CD4-positive, alpha-beta T cell (primary cell): ENCODE results near the gene GPC4. TPM values are rescaled to one million over a fixed set of nuclear protein-coding genes. Genes with fewer than 3 reads are reported as not detected.

Experiments
- ATAC-seq: fragments of 200-7000 bp; cut with Tn5 transposase; one replicate; pipeline ENCODE4 v1.10.0; 2022; ENCODE audit warnings: mild to moderate bottlenecking; ENCODE audit not compliant: poor library complexity
- CTCF ChIA-PET: fragments of 350-600 bp; sonication (Branson Sonifier 250); formaldehyde crosslinking; loops from one replicate; lab custom pipeline; 2021; ENCODE audit warnings: antibody characterized with exemption, inconsistent platforms; lab: Charles Lee
- POLR2A ChIA-PET: fragments of 350-600 bp; sonication (Branson Sonifier 250); formaldehyde crosslinking; loops from one replicate; lab custom pipeline; 2021; ENCODE audit warnings: antibody characterized with exemption, inconsistent platforms; lab: Charles Lee
- DNase-seq, 14 experiments: peaks; one replicate each; pipeline ENCODE4 v3.0.0-alpha.2; 2013 to 2020; ENCODE audit warnings: mixed read lengths in 2 of 14
- H3K27ac ChIP-seq, 2 donors: one replicate each; pipeline versions ENCODE4 v1.5.1 to v1.7.0; 2013; ENCODE audit warnings: low read length in 2 of 2, low read depth in 1 of 2, mild to moderate bottlenecking in 1 of 2
- H3K27me3 ChIP-seq, 2 experiments: 1 replicate in 1 of 2; 2 replicates in 1 of 2; pipeline versions ENCODE4 v1.6.1 to v1.7.0; 2013; ENCODE audit warnings: low read length in 2 of 2, control low read depth in 1 of 2, mild to moderate bottlenecking in 1 of 2, moderate library complexity in 1 of 2; ENCODE audit not compliant: insufficient read depth in 2 of 2, control insufficient read depth in 1 of 2
- H3K36me3 ChIP-seq: one replicate; pipeline ENCODE4 v1.6.1; 2013; ENCODE audit warnings: low read length, control low read depth; ENCODE audit not compliant: insufficient read depth
- H3K4me1 ChIP-seq: one replicate; pipeline ENCODE4 v1.6.1; 2013; ENCODE audit warnings: low read length, control low read depth; ENCODE audit not compliant: insufficient read depth
- H3K4me3 ChIP-seq: one replicate; pipeline ENCODE4 v1.5.1; 2013; ENCODE audit warnings: mild to moderate bottlenecking, low read length, moderate library complexity
- H3K9me3 ChIP-seq, 2 experiments: 1 replicate in 1 of 2; 2 replicates in 1 of 2; pipeline versions ENCODE4 v1.6.1 to v1.7.0; 2013; ENCODE audit warnings: low read length in 2 of 2, mild to moderate bottlenecking in 2 of 2, control low read depth in 1 of 2, moderate library complexity in 1 of 2; ENCODE audit not compliant: control insufficient read depth in 1 of 2, insufficient read depth in 1 of 2
- H3K27ac Mint-ChIP-seq: one replicate; pipeline ENCODE4 v1.8.0; 2020; ENCODE audit warnings: mixed read lengths
- H3K27me3 Mint-ChIP-seq: one replicate; pipeline ENCODE4 v1.8.0; 2021; ENCODE audit warnings: mixed read lengths
- H3K36me3 Mint-ChIP-seq: one replicate; pipeline ENCODE4 v1.8.0; 2021; ENCODE audit warnings: low read depth, mixed read lengths
- H3K4me1 Mint-ChIP-seq: one replicate; pipeline ENCODE4 v1.8.0; 2021; ENCODE audit warnings: low read depth, mixed read lengths
- H3K4me3 Mint-ChIP-seq: one replicate; pipeline ENCODE4 v1.8.0; 2020; ENCODE audit warnings: mild to moderate bottlenecking, mixed read lengths
- H3K9me3 Mint-ChIP-seq: one replicate; pipeline ENCODE4 v1.8.0; 2020; ENCODE audit warnings: mixed read lengths
- CTCF ChIP-seq: fragments of 200-600 bp; IDR thresholded peaks from one replicate; pipeline ENCODE4 v1.8.0; 2022; ENCODE audit warnings: antibody characterized with exemption, mild to moderate bottlenecking
- intact Hi-C, 2 experiments: fragments of 100-400 bp; cut with DNase I in 1 of 2; cut with micrococcal nuclease in 1 of 2; formaldehyde crosslinking; loops; one replicate each; pipeline versions ENCODE4 v1.15.1 to v1.9.0; 2023 to 2025; cut with DNase I, micrococcal nuclease
- total RNA-seq, 174 experiments: library from RNA in 2 of 174; stranded (reverse) in 2 of 174; gene quantifications; one replicate each; pipeline ENCODE4 v1.2.3 and lab custom pipeline; 2021 to 2026

GPC4 gene
- total RNA-seq, 2 experiments from 2014 or later: not detected

GRCh38 chrX:133380711-133381619 is 34.3 kb downstream of the GPC4 start:
- no peak overlapping the region for H3K4me3 ChIP-seq
- CTCF ChIA-PET: no interaction called here
- H3K27ac Mint-ChIP-seq: no peak overlapping the region
- intact Hi-C loops: no loop called here
- H3K27me3 Mint-ChIP-seq: no peaks in the 10 kb centered on the region
- no peaks in the 10 kb centered on the region for H3K9me3 Mint-ChIP-seq
- no peak overlapping the region for H3K4me3 Mint-ChIP-seq
- POLR2A ChIA-PET: no interaction called here
- no peak overlapping the region for H3K27ac ChIP-seq
- H3K4me1 ChIP-seq: no peaks in the 10 kb centered on the region
- H3K36me3 Mint-ChIP-seq: no peaks in the 10 kb centered on the region
- no peaks in the 10 kb centered on the region for H3K36me3 ChIP-seq
- H3K4me1 Mint-ChIP-seq: no peaks in the 10 kb centered on the region
- ATAC-seq (no peak), DNase-seq (no peak)
- no peaks in the 10 kb centered on the region for H3K27me3 ChIP-seq
- TF ChIP-seq CTCF: no peak
- H3K9me3 ChIP-seq: no peaks in the 10 kb centered on the region

- Mint-ChIP-seq H3K4me3 (no peak overlapping the region), H3K9me3 (no peaks in the 10 kb centered on the region), H3K27ac (no peak overlapping the region), H3K27me3 (no peaks in the 10 kb centered on the region), H3K4me1 (no peaks in the 10 kb centered on the region), H3K36me3 (no peaks in the 10 kb centered on the region)
- ATAC-seq (no peak), DNase-seq (no peak)
- ChIA-PET POLR2A (no interaction called here), CTCF (no interaction called here)
- Histone ChIP-seq H3K4me3 (no peak overlapping the region), H3K36me3 (no peaks in the 10 kb centered on the region), H3K27ac (no peak overlapping the region), H3K27me3 (no peaks in the 10 kb centered on the region), H3K9me3 (no peaks in the 10 kb centered on the region), H3K4me1 (no peaks in the 10 kb centered on the region)
- intact Hi-C loops: no loop called here
- TF ChIP-seq CTCF: no peak
These were observed 38.9 kb downstream of the GPC4 start for GRCh38 chrX:133376422-133376821.

GRCh38 chrX:133375615-133376340 is 39.5 kb downstream of the GPC4 start:
- Mint-ChIP-seq H3K27me3 (no peaks in the 10 kb centered on the region), H3K36me3 (no peaks in the 10 kb centered on the region), H3K4me3 (no peak overlapping the region), H3K9me3 (no peaks in the 10 kb centered on the region), H3K27ac (no peak overlapping the region), H3K4me1 (no peaks in the 10 kb centered on the region)
- DNase-seq: no peak
- no peak for ATAC-seq
- Histone ChIP-seq H3K4me3 (no peak overlapping the region), H3K4me1 (no peaks in the 10 kb centered on the region), H3K27ac (no peak overlapping the region), H3K27me3 (no peaks in the 10 kb centered on the region), H3K36me3 (no peaks in the 10 kb centered on the region), H3K9me3 (no peaks in the 10 kb centered on the region)
- POLR2A ChIA-PET: no interaction called here
- intact Hi-C loops: no loop called here
- CTCF ChIA-PET: no interaction called here
- TF ChIP-seq CTCF: no peak
